Fibroblast of pulmonary artery (primary cell): Measurements from ENCODE around the gene MKKS.

Experiments
- DNase-seq: peaks from one replicate; pipeline ENCODE4 v3.0.0-alpha.2; 2010; ENCODE audit warnings: low read depth
- H3K4me3 ChIP-seq: replicated peaks from 2 replicates; pipeline ENCODE4 v1.5.1; 2011; ENCODE audit warnings: low read depth, mild to moderate bottlenecking, control low read depth, low read length, moderate library complexity
- CTCF ChIP-seq: IDR thresholded peaks from 2 replicates; pipeline ENCODE4 v1.5.1; 2011; ENCODE audit warnings: mild to moderate bottlenecking, control low read depth, low read length, inconsistent platforms; ENCODE audit errors: missing control alignments

Gene MKKS

DNA sequence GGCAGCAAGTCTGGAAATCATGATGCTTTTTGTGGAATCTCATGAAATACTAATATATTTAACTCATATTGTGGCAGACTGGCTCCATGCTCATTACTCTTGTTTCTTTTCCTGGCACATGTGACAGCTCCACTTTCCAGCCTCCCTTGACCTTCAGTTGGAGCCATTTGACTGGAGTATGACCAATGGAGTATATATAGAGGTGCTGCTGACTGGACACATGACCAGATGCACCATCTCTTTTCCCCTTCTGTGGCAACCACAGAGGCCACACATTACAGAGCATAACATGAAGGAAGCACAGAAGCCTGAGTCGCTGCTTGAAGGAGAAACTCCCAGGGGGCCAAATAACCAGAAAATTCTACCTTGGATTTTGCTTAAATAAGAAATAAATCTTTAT, 77.4 kb downstream of the MKKS start:
- no peak for DNase-seq
- H3K4me3 ChIP-seq: no peak overlapping the region
- no peak for TF ChIP-seq CTCF

GRCh38 chr20:10352934-10353824, 80.8 kb downstream of the MKKS start:
- peak; percentile 29 for DNase-seq
- TF ChIP-seq CTCF: no peak
- no peak overlapping the region for H3K4me3 ChIP-seq
